HG02798 (cell line): ENCODE measurements around the gene TM9SF4.
"Not testable (repeated sequence)": the region's sequence is repeated elsewhere in the genome, so short reads cannot be mapped to it uniquely, and the experiment has no call there.

ENCODE experiments used
- ATAC-seq: cut with Tn5 transposase; IDR thresholded peaks from one replicate; pipeline ENCODE4 v1.9.1; 2021; ENCODE audit warnings: mild to moderate bottlenecking; ENCODE audit not compliant: unreplicated experiment, poor library complexity

Gene TM9SF4

DNA sequence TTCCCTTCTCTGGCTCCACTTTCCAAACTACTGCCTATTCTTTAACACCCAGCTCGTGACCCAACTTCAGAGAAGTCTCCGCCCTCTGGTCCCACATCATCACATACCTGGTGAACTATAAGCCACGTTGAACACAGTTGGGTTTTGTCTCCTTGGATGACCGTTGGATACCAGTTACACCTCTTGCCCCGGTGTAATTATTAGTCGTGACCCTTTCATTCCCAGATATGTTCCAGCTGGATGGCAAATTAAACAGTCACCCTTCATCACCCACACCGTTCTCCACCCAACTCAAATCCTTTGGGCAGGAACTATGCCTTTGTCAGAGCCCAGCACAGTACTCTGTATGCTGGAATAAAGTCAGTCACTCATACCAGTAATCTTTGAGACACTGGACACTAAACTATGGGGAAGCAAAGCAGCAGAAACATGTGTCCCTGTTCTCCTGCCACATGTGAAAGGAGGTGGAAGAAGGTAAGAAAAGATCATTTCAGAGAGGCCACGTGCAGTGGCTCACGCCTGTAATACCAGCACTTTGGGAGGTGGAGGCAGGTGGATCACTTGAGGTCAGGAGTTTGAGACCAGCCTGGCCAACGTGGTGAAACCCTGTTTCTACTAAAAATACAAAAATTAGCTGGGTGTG lies 75.6 kb downstream of the TM9SF4 start:
- ATAC-seq, result no peak

DNA sequence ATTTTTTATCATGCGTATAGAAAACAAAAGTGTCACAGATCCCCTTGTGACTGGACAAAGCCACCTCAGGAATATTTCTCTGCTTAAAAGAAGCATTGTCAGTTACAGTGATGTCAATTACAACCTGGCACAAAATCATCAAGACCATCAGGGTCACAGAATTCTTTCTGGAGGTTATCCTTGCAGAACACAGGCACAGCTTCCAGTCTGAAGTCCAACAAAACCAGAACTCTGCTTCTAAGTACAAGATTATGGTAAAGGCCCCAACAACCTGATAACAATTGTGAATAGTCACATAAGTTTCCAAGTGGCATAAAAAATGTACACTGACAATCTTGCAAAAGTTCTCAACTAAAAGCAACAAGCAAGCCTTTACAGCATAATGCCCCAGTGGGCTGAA lies 77.0 kb downstream of the TM9SF4 start:
- ATAC-seq, result no peak

DNA sequence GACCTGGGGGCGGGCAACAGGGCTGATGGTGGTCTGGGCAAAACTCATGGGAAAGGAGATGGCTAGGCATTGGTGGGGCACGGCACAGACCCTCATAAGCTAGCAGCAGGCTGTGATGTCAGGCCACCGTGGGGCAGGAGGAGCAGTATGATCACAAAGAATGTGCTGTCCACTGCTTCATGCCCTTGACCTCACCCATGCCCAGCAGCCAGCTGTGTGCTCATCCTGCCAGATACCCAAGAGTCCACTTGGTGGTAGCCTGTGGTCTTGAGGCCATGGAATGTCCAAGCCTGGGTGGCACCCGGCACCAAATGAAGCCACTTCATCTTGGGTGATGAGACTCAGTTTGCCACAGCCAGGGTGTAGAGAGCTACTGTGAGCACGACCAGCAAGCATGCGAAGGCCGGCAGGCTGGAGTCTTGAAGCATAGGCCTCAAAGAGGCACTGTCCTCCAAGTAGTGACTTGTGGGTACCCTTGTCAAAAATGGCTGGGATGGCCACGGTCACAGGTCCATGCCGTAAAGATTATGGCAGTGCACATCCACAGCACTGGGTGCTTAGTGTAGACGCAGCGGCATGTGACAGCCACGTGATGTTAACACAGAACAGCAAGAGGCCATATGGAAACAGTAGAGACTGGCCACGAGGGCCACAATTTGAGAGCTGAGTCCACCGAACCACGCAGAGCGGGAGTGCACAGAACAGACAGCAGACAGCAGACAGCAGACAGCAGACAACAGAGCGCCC lies 79.0 kb downstream of the TM9SF4 start:
- no peak for ATAC-seq

DNA sequence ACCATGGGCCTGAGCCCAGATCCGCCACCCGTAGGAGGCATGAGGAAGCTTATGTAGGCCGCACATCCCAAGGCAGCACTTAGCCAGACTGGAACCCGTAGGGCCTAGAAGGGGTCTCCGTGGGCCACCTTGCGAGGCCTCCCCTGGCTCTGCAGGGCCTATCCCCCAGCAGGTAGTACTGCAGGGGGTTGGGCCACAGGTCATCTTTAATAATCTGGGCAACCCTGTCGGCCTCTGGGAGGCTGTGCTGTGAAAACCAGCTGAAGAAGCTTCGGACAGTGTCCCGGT lies 79.6 kb downstream of the TM9SF4 start:
- ATAC-seq, result no peak

DNA sequence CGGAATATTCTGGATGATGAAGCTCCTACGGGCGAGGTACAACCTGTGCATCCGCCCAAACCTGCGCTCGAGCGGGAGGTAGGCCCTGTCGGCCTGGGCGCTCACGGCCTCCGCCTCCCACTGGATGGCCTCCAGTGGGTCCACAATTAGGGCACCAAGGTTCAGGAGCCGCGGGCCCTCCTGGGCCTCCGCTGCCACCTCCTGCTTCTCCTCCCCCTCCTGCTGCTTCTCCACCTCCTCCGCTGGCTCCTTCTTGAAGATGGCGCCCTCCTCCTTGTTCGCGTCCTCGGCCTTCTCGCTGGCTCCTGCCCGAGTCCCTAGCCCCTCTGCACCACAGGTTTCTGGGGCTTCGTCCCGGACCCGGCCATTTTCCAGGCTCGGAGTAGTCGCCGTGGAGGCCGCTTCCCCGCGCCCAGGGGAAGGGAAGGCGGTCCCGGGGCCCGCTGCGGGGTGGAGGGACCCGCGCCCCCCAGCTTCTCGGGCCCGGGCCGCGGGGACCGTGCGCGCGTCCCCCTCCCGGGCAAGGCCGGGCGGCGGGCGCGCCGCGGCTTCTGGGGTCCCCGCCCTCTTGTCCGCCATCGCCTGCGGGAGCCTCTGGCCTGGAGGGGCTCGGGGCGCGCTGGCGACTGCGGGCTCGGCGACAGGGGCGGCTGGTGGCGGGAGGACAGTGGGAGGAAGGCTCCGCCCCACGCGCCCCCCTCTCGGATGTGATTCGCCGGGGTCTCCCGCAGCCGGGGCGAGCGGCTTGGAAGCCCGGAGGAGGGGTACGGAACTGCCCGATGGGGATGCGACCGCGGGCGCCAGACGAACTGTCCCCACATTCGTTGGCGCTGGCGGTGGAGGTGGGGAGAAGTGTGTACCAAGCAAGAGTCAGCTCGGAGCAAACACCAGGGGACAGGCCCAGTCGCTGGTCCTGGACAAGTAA lies 80.4 kb downstream of the TM9SF4 start:
- ATAC-seq, result no peak

DNA sequence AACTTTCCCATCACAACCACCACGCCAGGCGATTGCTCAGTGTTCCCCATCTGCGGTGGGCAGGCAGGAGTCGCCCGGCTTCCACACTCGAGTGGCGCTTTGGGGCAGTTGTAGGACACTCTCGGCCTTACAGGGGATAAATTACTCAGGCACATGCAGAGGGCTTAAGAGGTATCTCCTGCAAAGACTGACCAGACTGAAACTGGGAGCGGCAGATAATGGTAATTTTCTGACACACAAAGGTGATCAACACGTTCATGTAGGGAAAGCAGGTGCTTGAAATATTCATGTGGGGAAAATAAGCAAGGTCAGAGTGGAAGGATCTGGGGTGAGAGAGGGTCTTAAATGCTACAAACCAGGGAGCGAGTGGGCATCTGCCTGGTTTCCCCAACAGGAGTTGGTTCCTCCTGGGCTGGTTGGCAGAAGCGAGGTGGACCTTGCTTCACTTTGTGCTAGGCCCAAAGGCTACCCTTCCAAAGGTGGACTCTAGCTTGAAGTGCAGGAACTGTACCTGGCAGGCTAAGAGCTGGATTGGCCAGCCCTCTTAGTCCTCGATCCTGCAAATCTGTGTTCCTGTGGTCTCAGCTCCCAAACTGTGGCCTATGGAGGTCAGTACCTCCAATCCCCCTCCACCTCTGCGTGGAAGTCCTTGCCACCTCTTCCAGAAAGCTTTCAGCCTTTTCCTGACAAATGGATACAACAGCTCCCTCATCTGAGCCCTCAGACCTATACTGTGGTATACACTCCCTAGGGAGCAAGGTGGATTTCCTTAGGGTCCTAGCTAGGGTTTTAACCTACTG lies 81.3 kb downstream of the TM9SF4 start:
- no peak for ATAC-seq

DNA sequence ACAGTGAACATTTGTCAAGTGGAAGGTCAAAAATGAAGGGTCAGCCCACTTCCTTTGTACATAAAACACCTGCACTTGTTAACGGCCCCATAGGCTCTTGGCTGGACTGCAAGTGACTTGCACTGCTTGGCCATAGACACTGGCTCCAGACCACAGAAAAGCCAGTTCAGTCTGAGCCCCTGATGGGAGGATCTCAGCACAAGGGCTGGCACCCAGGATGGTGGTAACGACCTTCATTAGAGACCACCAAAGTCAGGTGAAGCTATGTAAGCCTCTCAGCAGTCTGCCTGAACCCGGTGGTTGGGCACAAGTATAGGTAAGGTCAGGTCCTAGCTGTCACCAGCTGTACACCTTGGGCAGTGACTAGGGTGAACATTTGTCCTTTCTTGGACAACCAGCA lies 81.9 kb downstream of the TM9SF4 start:
- ATAC-seq, result no peak

DNA sequence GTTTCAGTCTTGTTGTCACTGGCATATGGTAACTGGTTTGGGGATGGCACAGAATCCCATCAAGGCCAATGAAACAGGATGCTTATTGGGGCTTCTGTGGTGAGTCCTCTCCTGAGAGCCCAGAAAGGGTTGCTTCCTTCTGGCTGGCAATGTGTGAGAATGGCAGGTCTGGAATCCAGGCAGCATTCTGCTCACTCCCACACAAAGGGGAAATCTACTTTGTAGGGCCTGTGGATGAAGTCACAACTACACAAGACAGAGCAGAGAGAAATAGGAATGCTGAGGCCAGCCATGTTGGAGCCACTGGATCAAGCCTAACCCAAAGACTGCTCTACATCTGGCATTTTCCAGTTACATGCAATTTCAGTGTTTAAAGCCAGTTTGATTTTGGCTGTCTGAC lies 82.4 kb downstream of the TM9SF4 start:
- no peak for ATAC-seq

DNA sequence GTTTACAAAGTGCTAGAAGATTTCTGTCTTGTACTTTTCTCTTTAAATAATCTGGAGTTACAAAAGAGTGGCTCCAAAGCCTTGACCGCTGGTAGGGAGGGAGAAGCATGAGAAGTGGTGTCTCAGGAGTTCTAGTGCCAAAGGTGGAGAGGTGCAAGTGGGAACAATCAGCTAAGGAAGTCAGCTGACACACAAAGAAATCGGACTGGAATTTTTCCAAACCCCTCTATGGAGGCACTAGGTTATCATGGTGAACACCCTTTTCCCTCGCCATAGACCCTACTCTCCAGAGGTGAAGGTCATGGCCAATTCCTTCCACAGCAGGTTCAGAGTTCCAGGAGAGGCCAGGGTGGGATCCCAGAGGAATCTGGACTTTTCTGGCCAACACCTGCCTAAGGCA lies 83.2 kb downstream of the TM9SF4 start:
- ATAC-seq, result no peak

DNA sequence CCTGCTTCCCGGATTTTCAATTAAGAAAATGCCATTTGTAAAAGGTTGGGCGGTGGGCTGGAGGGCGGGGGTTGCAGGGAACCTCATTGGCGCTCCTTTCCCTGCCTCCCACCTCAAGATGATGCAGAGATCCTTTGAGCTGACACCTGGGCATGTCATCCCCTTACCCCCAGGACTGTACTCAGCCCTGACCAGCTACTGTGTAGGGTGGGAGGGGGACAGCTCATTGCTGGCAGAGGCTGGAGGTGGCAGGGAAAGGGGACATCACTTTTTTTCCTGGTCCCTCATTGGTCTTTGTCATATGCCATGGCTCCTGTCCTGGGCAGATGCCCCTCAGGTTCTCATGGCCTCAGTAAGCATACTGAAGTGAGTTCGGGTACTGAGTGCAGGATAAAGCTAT lies 83.8 kb downstream of the TM9SF4 start:
- not testable (repeated sequence) for ATAC-seq

DNA sequence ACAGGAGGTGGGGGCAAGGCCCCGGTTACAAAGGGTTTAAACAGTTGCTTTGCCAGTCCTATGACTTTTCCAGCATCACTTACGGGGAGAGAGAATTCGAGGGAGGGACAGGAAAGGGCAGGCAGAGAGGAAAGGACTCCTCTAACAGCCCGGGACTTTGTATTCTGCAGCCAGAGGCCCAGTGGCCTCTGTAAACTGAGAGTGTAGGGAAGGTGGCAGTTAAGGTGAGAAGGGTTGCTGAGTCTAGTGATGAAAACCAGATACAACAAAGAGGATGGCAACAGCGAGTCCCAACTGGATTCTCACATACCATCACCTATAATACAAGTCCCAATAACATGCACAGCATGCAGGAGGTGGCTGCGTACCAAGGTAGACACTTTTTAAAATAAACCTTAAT lies 84.5 kb downstream of the TM9SF4 start:
- no peak for ATAC-seq

DNA sequence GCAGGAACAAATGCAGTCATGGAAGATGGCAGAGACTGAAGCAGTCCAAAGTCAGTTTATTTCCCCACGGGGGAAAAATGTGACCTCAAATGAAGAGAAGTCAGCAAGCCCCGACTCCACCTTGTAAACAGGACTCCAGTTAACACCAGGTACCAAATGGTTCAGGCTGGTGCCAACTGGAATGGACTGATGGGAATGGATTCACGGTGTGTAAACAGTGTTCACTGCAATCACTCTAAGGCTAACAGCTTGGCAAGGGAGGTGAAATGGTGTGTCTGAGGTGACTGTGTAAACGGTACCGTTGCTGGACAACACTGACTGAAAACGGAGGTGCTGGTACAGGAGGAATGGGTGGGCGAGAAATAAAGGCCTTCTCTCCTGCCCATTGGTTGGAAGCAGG lies 86.1 kb downstream of the TM9SF4 start:
- no peak for ATAC-seq

DNA sequence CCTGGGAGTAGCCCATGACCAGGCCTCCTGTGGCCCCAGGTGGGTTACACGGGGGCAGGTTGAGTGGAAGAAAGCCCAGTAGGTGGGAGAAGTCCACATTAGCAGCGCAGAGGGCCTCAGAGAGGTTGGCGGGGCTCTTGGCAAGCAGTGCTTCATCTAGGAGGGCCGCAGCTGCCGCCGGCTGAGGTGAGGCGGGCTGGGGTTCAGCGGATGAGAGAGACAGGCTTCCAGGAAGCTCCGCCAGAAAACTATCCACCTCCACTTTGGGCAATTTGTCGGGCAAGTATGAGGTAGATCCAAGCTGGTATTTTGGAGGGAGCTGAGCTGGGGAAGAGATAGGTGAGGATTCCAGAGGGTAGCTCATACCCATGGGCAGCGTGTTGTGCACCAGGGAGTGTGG lies 87.1 kb downstream of the TM9SF4 start:
- not testable (repeated sequence) for ATAC-seq

DNA sequence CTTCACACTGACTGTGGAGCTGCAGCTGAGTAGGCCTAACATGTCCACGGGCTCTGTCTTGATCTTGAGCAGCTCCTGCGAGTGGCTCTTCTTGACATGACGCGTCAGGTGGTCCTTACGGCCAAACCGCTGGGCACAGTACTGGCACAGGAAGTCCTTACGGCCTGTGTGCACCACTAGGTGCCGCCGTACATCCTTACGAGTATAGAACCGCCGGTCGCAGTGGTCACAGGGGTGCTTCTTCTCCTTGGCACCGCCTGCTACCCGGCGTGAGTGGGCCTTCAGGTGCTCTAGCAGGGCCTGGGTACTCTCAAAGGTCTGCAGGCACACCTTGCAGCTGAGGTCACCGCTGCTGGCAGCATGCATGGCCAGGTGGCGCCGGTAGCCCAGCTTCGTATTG lies 87.6 kb downstream of the TM9SF4 start:
- not testable (repeated sequence) for ATAC-seq

DNA sequence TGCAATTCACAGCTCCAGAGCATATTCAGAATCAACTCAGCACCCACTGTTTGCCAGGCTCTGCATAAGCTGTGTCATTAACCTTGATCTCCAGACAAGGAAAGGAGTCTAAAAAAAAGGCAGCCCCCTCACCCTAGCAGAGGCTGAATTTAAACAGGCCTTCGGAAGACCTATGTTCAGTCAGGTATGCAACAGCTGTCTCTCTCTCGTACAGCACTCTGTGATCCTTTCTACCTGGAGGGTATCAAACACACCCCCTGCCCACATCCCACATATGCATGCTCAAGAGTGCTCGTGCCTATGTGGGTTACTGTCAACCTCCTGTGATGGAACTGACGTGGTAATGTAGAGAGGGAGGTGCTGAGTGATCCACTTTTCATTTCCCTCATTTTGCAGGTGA lies 89.5 kb downstream of the TM9SF4 start:
- no peak for ATAC-seq

DNA sequence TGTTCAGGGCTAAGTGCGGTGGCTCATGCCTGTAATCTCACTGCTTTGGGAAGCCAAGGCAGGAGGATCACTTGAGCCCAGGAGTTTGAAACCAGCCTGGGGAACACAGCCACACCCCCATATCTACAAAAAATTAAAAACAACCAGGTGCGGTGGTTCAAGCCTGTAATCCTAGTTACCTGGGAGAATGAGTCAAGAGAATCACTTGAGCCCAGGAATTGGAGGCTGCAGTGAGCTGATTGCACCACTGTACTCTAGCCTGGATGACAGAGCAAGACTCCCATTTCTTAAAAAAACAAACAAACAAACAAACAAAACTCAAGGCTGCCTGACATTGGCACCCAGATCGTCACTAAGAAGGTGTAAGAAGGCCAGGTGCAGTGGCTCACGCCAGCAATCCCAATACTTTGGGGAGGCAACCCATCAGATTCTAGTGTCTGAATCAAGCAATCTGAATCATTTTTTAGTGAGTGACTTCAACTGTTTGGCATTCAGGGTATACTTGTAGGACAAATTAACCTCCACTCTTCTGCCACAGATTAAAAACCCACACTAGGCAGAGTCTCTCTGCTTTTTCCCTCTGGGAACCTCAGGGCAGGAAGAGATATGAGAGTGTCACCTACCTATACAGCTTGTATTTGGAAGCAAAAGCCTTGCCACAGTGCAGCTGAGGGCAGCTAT lies 91.9 kb downstream of the TM9SF4 start:
- ATAC-seq, result no peak

DNA sequence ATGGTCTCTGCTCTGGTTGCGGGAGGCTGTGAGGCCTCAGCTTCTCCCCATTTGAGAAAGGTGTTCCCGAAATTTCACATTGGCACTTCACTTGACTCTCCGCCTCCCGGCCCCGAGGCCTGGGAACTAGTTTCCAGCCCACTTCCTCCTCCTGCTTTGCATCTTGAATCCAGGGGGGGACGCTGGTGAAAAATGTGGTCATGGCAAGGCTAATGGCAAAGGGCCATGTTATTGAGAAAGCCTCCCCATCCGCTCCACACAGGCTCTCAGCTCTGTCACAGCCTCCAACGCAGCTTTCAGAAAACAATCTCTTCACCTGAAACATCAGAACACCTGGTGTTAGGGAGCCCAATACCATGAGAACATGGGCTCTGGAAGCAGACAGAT lies 92.5 kb downstream of the TM9SF4 start:
- ATAC-seq, result no peak

DNA sequence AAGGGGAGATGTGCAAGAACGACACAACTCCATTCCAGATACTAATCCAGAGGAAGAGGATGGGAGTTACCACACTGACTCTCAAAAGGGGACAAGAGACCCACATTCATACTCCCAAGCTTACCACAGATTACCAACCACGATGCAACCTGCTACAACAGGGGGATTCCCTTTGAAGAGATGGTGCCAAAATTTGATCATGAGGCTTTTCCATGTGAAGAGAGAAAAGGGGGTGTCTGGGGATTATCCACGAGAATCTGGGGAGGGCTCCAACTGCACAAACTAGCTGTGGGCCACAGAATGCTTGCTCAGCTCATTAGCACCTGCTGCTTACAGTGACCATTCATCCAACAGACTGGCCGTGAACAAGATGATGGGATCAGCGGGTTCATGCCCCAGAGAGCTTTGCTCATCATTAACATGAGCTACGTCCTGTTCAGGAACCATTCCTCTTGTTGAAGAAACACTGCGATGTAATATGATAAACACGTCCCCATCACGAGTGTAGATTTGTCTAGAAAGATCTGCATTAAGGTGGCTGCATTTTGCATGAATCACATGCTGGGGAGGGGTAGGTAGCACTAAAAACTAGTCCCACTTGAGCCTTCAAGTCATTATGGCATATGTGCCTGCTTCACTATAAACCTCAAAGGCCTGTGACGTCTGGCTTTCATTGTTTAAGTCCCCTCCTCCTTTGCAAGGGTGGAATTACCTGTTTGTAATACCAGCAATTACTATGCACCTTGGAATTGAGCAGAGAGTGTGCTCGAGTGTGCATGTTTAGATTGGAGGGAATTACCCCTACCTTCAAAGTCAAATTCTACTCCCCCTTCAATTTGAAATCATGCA lies 94.1 kb downstream of the TM9SF4 start:
- no peak for ATAC-seq
